HG03575 (cell line): ENCODE results near the gene ITGAL.

Experiments
- ATAC-seq: cut with Tn5 transposase; IDR thresholded peaks from one replicate; pipeline ENCODE4 v1.9.1; 2021; ENCODE audit not compliant: unreplicated experiment, insufficient number of reproducible peaks, low FRiP score; ENCODE audit errors: extremely low read depth

The ITGAL gene

GRCh38 chr16:30488764-30489605 lies 16.4 kb downstream of the ITGAL start:
- no peak for ATAC-seq

- ATAC-seq = no peak
Measured at GRCh38 chr16:30490210-30490609, 17.7 kb downstream of the ITGAL start.

- ATAC-seq = no peak
Measured at GRCh38 chr16:30491229-30491628, 18.7 kb downstream of the ITGAL start.

GRCh38 chr16:30491744-30492308 lies 19.3 kb downstream of the ITGAL start:
- no peak for ATAC-seq

GRCh38 chr16:30493941-30494488 lies 21.5 kb downstream of the ITGAL start:
- ATAC-seq = no peak

- no peak for ATAC-seq
Measured at GRCh38 chr16:30494709-30495108, 22.2 kb downstream of the ITGAL start.

- no peak for ATAC-seq
Measured at GRCh38 chr16:30499284-30499683, 26.7 kb downstream of the ITGAL start.

- ATAC-seq = no peak
Measured at GRCh38 chr16:30503403-30504296, 31.1 kb downstream of the ITGAL start.

GRCh38 chr16:30509081-30509765 lies 36.7 kb downstream of the ITGAL start:
- no peak for ATAC-seq

GRCh38 chr16:30510376-30510938 lies 37.9 kb downstream of the ITGAL start:
- no peak for ATAC-seq

GRCh38 chr16:30511509-30511908 lies 39.0 kb downstream of the ITGAL start:
- ATAC-seq = no peak

GRCh38 chr16:30515275-30515674 lies 42.7 kb downstream of the ITGAL start:
- ATAC-seq = no peak

GRCh38 chr16:30518552-30518951 lies 46.0 kb downstream of the ITGAL start:
- ATAC-seq = no peak

GRCh38 chr16:30519120-30520049 lies 46.8 kb downstream of the ITGAL start:
- ATAC-seq = no peak

- no peak for ATAC-seq
Measured at GRCh38 chr16:30521476-30521872, 48.9 kb downstream of the ITGAL start.

- no peak for ATAC-seq
Measured at GRCh38 chr16:30521873-30522641, 49.5 kb downstream of the ITGAL start.
